ENCODE data around the gene ABCB8. TPM values are rescaled to one million over a fixed set of nuclear protein-coding genes. Genes with fewer than 3 reads are reported as not detected.

ABCB8 gene
- total and polyA plus RNA-seq, 2 of the 8 experiments (the other 6 are each of a cell fraction or from before 2014, with no cell fraction given), result 17.7 to 27.0 TPM

GRCh38 chr7:151014950-151015349 is 13.3 kb upstream of the ABCB8 start (continued):
- TF ChIP-seq CHD7 (IDR thresholded peaks at IDR 0.05; ENCODE audit: insufficient replicate concordance, low read length) (no peak), YY1 (IDR thresholded peaks at IDR 0.05; ENCODE audit: low read depth, low read length) (no peak)
